Kidney tubule cell (primary cell): ENCODE measurements around the gene METTL23.

Experiments used
- DNase-seq: peaks from one replicate; pipeline ENCODE4 v3.0.0-alpha.2; 2018; ENCODE audit warnings: low spot score

METTL23 gene, protein sequence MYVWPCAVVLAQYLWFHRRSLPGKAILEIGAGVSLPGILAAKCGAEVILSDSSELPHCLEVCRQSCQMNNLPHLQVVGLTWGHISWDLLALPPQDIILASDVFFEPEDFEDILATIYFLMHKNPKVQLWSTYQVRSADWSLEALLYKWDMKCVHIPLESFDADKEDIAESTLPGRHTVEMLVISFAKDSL

GRCh38 chr17:76726776-76727718 lies at the start of gene METTL23:
METTL23 (plus strand) TSS chr17:76726839; CDS start chr17:76729711, 2,872 bp downstream.
- DNase-seq, result peak; percentile 80

DNA sequence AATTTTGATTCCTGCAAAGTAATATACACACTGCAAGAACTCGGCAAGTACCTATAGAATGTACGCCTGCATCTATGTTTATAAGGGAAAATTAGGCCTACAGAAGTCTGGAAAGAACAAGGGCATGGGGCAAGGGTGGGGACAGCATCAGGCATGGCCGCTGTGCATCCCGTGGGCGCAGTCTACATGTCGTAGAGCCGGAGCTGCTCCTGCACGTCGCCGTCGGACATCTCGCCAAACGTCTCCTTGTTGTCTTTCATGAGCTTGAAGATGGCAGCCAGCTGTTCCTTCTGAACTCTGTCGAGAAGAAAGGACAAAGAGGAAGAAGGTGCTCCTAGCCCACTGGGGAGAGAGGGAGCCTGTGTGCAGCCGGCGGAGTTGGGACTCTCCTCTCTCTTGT lies 49.2 kb upstream of the METTL23 start:
- no peak for DNase-seq

DNA sequence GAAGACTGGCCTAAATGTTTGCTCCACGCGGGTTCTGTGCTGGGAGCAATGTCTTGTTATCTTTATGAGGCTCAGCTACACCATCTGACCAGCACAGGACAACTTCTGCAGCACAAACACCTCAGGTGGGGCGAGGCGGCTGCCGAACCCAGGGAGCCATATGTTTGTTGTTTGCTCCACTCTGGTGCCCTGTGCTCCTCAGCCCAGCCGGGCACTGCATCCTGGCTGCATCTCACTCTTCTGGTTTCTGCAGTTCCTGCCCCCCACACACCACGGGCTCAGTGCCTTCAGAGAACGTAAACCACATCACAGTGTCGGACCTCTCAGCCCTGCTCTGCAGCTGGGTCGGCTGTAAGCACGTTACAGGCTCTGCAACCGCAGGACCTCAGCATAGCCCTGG lies 48.3 kb upstream of the METTL23 start:
- DNase-seq, result no peak

- DNase-seq, result no peak
These were observed 47.4 kb upstream of the METTL23 start for GRCh38 chr17:76679239-76679638.

DNA sequence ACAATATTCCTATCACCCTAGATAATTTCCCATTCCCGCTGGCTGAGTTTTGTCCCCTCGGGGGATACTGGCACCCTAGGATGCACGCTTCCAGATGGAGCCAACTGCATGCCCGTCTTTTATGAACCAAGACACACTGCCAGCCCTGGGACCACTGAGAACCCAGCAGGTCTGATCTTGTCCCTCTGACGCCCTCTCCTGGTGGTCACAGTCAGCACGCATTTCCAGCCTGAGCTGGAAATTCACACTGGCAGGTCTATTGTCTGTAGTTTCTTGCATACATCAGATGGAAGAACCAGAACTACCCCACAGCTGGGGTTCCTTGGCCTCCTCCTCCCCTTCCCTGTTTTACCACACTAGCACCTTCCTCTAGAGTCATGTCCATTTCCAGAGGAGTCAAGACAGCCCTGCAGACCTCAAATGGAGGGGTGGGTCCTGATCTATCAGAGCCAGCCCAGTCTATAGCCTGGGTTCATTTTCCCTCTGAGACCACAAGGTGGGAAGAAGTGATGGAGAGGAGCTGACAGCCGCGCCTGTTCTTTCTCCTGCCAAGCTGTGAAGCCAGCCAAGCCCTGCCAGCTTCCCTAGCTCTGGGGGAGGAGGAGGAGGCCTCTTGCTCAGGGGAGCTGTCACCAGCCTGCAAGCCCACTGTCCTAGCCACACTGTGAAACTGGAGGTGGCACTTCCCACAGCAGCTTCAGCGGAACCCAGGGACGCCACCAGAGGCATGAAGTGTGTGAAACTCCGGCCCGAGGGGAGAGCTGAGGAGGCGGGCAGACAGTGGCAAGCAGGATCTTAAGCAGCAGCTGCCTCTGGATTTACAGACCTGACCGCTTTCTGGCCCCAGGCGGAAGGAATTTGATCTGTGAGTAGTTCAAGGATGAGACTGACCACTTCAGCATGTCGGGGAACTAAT lies 45.2 kb upstream of the METTL23 start:
- peak; percentile 60 for DNase-seq

DNA sequence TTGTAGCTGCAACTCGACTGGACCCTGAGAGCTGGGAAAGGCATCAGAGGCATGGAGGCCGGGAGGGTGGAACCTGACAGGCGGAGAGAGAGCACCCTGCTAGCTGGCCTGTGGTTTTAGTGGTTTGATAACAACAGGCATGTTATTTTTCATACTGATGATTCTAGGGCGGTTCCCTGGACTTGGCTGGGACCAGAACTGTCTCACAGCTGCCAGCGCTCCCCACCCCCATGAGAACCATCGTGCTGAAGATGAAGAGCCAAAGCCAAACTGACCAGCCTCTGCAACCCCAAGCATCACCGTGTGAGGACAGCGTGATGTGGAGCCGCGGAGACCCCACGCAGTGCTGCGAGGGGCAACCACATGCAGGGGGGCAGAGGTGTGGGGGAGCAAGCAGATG lies 44.3 kb upstream of the METTL23 start:
- DNase-seq, result no peak

DNA sequence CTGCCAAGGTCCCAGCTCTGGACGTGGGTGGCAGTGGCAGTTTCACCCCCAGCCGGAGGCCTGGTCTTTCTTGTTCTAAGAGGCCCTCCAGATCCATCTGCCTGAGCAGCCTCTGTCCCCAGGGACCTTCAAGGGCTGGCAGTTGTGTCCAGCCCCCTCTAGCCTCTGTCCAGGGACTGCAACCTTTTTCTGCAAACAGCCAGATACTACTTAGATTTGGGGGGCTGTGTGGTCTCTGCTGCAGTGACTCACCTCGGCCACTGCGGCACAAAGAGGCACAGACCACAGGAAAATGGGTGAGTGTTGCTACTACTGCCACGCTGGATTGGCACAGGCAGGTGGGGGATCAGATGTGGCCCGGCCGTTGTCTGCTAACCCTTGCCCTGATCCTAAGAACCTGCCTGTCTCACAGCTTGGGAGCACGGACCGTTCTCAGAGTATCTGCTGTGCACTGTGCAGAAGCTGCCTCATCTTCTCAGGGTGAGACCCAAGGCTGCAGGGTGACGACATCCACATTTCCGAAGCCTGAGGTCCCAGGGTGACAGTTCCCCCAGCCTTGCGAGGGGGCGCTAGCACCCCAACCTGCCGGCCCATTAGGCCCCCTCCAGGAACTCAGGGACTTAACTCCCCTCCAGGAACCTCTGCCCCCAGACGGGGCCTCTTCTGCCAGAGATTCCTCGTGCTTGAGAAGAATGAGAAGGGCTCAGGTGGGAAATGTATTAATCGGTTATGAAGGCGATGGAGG lies 43.5 kb upstream of the METTL23 start:
- no peak for DNase-seq

- no peak for DNase-seq
These were observed 42.5 kb upstream of the METTL23 start for GRCh38 chr17:76683921-76684745.

GRCh38 chr17:76684756-76685155 lies 41.9 kb upstream of the METTL23 start:
- no peak for DNase-seq

- no peak for DNase-seq
These were observed 41.3 kb upstream of the METTL23 start for GRCh38 chr17:76685366-76685765.

DNA sequence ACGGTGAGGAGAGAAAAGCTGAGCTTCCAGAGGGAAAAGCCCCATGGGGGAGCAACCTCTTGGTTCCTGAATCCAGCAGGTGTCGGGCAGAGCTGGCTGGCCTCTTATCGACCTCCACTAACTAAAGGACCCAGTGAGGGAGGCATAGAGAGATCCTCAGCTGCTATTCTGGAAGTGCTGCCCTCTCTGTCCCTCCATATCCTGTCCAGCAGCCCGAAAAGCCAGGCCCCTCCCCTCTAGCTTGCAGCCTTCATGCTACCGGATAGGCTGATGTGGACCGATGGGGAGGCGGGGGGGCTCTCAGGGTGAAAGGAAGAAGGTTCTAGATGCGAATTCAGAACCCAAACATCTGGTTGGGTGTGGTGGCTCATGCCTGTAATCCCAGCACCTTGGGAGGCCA lies 40.8 kb upstream of the METTL23 start:
- DNase-seq, result no peak

- peak; percentile 69 for DNase-seq
These were observed 39.9 kb upstream of the METTL23 start for GRCh38 chr17:76686538-76687297.

DNA sequence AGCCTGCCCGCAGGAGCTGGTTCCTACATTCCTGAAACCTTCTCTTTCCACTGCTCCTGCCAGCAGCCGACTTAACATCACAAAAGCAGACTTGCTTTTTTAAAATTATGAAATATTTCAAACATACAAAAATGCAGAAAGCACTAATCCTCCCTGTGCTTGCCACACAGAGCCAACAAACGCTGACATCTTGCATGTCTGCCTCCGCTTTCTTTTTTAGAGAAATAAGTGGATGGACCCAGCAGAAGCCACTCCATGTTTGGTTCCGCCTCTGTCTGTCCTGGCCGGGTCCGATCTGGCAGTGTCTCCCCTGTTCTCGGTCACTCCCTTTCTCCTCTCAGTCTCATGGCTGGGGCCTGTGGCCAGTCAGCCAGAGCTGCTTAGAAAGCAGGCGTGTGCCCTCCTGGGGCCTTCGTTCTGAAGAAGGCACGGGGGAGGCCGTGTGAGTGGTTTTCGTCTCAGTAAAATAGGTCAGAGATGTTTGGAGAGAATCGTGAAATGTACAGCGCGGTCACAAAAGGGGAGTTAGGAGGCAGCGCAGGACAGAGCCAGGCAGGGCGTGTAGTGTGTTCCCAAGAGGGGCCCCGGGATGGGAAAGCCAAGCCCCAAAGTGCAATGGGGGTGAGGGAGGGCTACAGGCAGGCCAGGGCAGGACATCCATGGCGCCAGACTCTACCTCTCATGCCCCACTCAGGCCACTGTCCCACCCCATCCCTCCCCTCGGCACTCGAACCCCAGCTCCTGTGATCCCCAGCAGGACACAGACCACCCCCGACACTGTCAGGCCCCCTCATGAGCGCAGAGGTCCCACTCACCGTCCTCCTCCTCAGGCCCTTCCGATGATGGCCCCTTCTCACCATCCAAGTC lies 39.1 kb upstream of the METTL23 start:
- no peak for DNase-seq

DNA sequence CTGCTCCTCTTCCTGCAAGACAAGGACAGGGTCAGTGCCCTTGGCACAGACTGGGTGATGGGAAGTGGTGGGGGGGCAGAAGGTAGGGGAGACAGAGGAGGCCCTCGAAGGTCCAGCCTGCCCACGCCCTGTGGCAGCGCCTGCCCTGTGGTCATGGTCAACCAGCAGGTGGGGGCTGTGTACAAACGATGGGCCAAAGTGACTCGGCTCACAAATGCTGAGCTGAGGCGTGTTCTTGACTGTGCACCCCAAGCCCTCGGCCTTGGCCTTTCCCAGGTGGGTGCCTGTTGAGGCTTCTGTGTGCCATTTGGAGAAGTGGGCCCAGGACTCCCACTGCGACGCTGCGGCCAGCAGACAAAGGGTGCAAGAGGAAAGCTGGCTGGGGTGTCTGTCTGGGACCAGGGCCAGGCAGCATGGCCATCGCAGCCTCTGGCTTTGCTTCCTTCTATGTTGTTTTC lies 38.4 kb upstream of the METTL23 start:
- DNase-seq, result peak; percentile 76

DNA sequence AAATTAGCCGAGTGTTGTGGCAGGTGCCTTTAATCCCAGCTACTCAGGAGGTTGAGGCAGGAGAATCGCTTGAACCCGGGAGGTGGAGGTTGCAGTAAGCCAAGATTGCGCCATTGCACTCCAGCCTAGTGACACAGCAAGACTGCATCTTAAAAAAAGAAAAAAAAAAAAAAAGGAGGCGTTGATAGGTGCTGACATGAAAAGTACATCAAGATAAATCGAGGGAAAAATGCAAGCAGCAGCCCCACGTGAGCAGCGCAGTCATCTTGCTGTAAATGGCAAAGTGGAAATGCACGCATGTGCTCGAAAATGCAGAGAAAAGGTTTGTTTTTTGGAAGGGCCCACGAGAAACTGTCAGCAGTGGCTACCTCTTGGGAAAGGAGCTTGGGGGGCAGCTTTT lies 36.8 kb upstream of the METTL23 start:
- no peak for DNase-seq

DNA sequence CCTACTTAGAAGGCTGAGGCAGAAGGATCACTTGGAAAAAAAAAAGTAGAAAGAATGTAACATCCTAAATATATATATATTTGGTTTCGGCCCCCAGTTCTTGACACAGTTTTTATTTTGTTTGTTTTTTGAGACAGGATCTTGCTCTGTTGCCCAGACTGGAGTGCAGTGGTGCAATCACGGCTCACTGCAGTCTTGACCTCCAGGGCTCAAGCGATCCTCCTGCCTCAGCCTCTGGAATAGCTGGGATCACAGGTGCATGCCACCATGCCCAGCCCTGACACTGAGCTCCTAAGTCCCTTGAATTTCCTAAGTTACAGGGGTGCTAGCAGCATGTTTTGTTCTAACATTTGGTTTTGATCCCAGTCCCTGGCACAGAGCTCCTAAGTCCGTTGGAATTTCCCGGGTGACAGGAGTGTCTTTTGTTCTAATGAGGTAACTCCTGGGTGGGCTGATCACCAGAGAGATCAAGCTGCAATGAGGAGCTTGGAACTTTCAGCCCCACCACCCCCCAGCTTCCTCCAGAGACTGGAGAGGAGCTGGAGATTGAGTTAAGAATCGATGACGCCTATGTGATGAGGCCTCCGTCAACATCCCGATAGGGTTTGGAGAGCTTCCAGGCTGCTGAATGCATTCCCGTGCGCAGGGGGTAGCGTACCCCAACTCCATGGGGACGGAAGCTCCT lies 35.9 kb upstream of the METTL23 start:
- no peak for DNase-seq

GRCh38 chr17:76691379-76692191 lies 35.1 kb upstream of the METTL23 start:
- DNase-seq, result no peak
